Right lung (tissue), 10 donors: ENCODE measurements around the gene MYMK. TPM values are rescaled to one million over a fixed set of nuclear protein-coding genes. Genes with fewer than 3 reads are reported as not detected.
"Not testable (repeated sequence)": the region's sequence is repeated elsewhere in the genome, so short reads cannot be mapped to it uniquely, and the experiment has no call there.

Experiments
- DNase-seq, 2 donors: peaks; one replicate each; pipeline ENCODE4 v3.0.0-alpha.2; 2013
- long read RNA-seq, 8 donors: transcript quantifications; one replicate each; lab custom pipeline, GENCODE V29; 2026
- polyA plus RNA-seq, 5 donors: library from polyadenylated mRNA; unstranded; fragments of 120-200 nt; gene quantifications; one replicate each; pipeline versions ENCODE4 v1.2.1 to v1.2.3, GENCODE V29; 2013; ENCODE audit warnings: inconsistent platforms in 1 of 5, low replicate concordance in 1 of 5; ENCODE audit not compliant: insufficient read length in 5 of 5, insufficient read depth in 1 of 5

The MYMK gene
- 1 to 10 TPM in 1 of 5 donors, under 1 TPM in 2, not detected in 2; 0.31 to 3.5 (median 0.37) TPM for polyA plus RNA-seq
- long read RNA-seq, donor 1 = 0 reads
- long read RNA-seq, donor 2 = 0 reads
- long read RNA-seq, donor 3 = 0 reads
- long read RNA-seq, donor 4 = 0 reads
- long read RNA-seq, donor 5 = 0 reads
- long read RNA-seq, donor 6 = 0 reads
- long read RNA-seq, donor 7 = 0 reads
- long read RNA-seq, donor 8 = 0 reads

- no peak for DNase-seq
These were observed at the start of gene MYMK for GRCh38 chr9:133524679-133525228. MYMK (minus strand) TSS chr9:133524959; CDS start chr9:133524844, 115 bp downstream.

- no peak for DNase-seq
These were observed 49.2 kb upstream of the MYMK start for GRCh38 chr9:133573791-133574515.

GRCh38 chr9:133572821-133573361 is 48.1 kb upstream of the MYMK start:
- DNase-seq = peak in 1 of 2 donors; percentile 40

GRCh38 chr9:133571896-133572595 is 47.3 kb upstream of the MYMK start:
- DNase-seq = no peak

GRCh38 chr9:133571391-133571890 is 46.7 kb upstream of the MYMK start:
- no peak for DNase-seq

GRCh38 chr9:133570691-133571080 is 45.9 kb upstream of the MYMK start:
- DNase-seq = no peak

GRCh38 chr9:133569891-133570690 is 45.3 kb upstream of the MYMK start:
- peak in 1 of 2 donors; percentile 20 for DNase-seq

GRCh38 chr9:133569121-133569785 is 44.5 kb upstream of the MYMK start:
- no peak for DNase-seq

- DNase-seq = no peak
These were observed 43.4 kb upstream of the MYMK start for GRCh38 chr9:133568186-133568585.

GRCh38 chr9:133566817-133567216 is 42.1 kb upstream of the MYMK start:
- no peak for DNase-seq

- no peak for DNase-seq
These were observed 41.6 kb upstream of the MYMK start for GRCh38 chr9:133566382-133566781.

GRCh38 chr9:133564451-133565116 is 39.8 kb upstream of the MYMK start:
- DNase-seq = peak in 1 of 2 donors; percentile 27

- DNase-seq = not testable (repeated sequence)
These were observed 39.1 kb upstream of the MYMK start for GRCh38 chr9:133563814-133564213.

- peak; percentile 85 to 86 for DNase-seq
These were observed 38.6 kb upstream of the MYMK start for GRCh38 chr9:133563291-133563796.

- no peak for DNase-seq
These were observed 38.0 kb upstream of the MYMK start for GRCh38 chr9:133562611-133563290.

- no peak for DNase-seq
These were observed 37.3 kb upstream of the MYMK start for GRCh38 chr9:133561976-133562554.

- no peak for DNase-seq
These were observed 36.2 kb upstream of the MYMK start for GRCh38 chr9:133560944-133561343.

- no peak for DNase-seq
These were observed 35.6 kb upstream of the MYMK start for GRCh38 chr9:133560311-133560710.
